Stimulated activated CD8-positive, alpha-beta memory T cell treated with anti-CD3 and anti-CD28 coated beads, Interleukin-15, amount 100 ng/mL, for 1 hour (primary cell): Measurements from ENCODE around the gene WDR26.
"Not testable (repeated sequence)": the region's sequence is repeated elsewhere in the genome, so short reads cannot be mapped to it uniquely, and the experiment has no call there.

Experiments
- DNase-seq: peaks from one replicate; pipeline ENCODE4 v3.0.0-alpha.2; 2020; ENCODE audit warnings: low read depth

Gene WDR26

GRCh38 chr1:224433701-224434672 is 610 bp downstream of the WDR26 start:
- no peak for DNase-seq

DNA sequence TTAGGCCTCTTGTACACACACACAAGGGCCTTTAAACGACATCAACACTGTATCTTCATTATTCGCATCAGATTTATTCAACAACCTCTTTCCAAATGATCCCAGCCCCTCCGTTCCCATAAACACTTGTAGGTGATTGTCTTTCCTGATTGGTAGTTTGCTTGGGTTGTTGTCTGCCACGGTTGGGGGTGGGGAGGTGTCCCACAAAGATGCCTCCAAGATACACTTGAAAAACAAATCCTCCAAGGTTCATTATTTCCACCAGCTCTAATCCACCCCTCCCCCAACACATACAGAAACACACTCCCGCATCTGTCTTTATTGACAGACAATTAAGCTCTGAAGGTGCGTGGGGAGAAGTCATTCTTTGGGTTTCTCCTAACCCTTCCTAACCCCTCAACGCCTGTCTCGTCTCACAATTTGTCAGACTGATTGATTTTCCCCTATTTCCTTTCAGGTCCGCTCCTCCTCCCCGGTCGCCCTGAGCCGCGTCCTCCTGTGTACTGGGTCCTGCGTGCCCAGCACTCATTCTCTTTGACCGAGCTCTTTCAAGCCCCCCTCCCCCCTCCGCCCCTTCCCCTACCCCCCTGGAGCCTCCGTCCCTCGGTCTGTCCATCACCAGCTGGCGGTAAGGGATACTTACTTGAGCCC is 1.4 kb downstream of the WDR26 start:
- DNase-seq: no peak

GRCh38 chr1:224432672-224433040 is 1.9 kb downstream of the WDR26 start:
- DNase-seq: no peak

DNA sequence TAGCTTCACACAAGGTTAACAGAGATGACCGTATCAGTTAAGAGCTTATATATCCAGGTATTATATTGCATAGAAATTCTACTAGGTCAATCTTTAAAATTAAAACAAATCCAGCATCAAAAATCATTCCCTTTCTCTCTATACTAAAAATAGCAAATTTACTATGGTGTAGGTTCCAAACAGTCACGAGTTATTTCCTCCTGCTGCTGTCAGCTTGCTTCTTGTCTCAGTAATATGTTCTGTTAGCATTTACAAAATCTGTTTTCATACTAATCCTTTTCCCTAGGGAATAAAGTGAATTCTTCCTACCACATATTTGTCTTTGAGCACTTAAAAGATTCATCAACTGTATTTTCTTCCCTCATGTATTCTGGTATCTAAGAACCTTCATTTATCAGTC is 2.5 kb downstream of the WDR26 start:
- DNase-seq: no peak

DNA sequence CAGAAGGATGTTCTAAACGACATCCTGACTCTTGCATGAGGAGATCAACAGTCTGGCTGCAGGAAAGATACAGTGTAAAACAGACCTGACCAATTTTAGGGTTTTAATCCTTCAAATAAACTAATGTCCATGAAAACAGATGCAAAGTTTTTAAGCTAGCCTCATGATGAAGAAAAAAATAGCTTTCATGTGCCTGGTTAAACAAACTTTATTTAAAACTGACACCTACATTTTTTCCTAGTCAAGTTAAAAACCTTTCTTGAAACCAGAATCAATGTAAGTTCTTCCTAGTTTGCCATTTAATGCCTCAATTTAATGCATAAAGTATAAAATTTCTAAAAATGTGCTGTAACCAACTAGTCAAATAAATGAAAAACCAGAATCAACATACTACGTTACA is 2.9 kb downstream of the WDR26 start:
- DNase-seq: no peak

DNA sequence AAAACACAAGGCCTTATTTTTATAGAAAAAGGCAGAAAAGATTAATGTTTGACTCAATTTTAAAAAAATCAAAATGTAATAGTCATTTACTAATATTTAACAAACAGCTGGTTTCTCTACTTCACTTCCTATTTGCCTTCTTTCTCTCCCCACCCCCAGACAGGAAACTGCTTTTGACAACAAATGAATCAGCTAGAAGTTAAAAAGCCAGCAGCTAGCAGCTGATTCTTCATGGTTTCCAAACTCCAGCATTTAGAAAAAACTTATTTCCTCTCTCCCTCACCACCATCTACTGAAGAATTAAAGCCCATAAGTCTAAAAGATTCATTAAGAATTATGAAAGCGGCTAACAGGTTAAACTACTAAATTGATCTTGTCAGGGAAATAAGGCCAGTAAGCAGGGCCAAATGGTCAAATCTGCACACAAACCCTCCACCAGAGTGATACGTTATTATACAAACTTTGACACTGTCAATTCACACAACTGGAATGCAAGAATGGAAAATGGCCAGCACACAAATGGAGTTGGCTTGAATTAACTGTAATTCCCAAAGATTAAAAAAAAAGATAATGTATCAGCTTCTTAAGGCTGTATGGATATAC is 4.0 kb downstream of the WDR26 start:
- no peak for DNase-seq

GRCh38 chr1:224429616-224430326 is 4.8 kb downstream of the WDR26 start:
- DNase-seq: no peak

- DNase-seq: not testable (repeated sequence)
Observed at GRCh38 chr1:224428713-224429112, 5.9 kb downstream of the WDR26 start.

DNA sequence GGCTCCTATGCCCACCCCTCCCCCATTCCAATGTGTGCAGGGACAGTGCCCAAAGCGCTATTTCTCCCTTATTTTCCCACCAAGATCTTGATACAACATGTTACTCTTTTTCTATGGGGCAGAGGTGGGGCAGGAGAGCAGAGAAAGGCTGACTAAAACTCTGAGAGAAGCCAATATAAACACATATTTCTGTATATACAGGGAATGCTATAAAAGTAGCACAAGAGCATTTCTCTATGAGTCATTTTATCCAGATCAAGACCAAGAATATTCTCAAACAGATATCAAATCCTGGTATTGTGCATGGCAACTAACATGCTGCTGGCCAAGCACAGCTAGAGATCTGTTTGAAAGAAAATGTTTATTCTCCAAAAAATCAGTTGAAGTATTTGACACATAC is 7.3 kb downstream of the WDR26 start:
- DNase-seq: no peak

GRCh38 chr1:224426869-224427268 is 7.7 kb downstream of the WDR26 start:
- DNase-seq: not testable (repeated sequence)

GRCh38 chr1:224425279-224425884 is 9.2 kb downstream of the WDR26 start:
- no peak for DNase-seq

- DNase-seq: no peak
Observed at GRCh38 chr1:224420106-224420505, 14.5 kb downstream of the WDR26 start.

DNA sequence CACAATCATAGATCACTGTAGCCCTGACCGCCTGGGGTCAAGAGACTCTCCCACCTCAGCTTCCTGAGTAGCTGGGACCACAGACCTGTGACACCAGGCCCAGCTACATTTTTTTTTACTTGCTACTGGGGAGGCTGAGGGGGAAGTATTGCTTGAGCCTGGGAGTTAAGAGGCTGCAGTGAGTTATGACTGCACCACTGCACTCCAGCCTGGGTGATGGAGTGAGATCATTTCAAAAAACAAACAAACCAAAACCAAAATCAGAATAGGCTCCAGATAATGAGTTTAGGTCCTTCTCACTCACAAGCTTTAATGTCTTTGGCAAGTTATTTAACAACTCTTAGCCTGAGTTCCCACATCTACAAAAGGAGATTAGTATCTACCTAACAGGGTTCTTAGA is 22.8 kb downstream of the WDR26 start:
- DNase-seq: no peak

DNA sequence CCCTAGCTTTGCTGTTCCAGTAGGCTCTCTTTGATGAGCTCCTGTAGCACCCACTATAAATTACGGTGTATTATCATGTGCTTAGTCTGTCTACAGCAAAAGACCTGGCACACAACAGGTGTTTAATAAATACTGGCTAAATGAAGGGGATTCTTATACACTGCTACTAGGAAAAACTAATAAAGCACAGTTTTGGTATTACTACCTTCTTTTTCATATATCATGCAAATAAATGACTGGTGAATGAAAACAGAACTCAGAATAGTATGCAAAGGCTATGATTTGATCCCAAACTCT is 26.4 kb downstream of the WDR26 start:
- no peak for DNase-seq

GRCh38 chr1:224407571-224408293 is 26.9 kb downstream of the WDR26 start:
- no peak for DNase-seq

DNA sequence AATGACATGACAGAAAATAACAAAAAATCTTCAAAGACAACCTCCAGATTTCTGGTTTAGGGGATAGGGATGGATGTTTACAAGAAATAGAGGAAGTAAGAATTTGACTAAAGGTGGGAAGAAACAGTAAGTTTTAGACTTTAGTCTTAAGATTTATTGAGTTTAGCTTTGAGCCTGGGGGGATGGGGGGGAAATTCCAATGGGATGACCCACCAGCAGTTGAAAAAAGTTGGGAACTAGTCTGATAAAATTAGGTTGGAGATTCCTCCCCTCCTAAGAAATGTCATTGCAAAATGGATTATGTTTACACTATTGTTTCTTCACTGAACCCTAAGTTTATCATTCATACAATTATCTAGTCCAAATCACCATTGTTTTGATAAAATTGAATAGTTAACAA is 28.4 kb downstream of the WDR26 start:
- DNase-seq: no peak

DNA sequence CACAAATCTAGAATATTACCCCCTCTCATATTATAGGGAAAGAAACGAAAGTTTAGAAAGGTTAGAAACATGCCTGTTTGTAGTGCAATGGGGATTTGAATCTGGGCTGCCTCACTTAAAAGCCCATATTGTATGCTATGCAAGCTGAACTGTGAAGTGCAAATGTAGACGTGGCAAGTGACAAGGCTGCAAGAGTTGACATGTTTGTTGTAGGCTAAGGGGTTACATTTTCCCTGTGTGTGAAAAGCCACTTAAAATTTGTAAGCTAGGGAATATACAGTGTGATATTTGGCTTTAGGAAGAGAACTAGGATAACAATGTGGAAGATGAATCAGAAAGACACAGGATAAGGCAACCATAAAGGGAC is 29.0 kb downstream of the WDR26 start:
- DNase-seq: no peak

- no peak for DNase-seq
Observed at GRCh38 chr1:224404916-224405603, 29.5 kb downstream of the WDR26 start.

- DNase-seq: no peak
Observed at GRCh38 chr1:224402472-224403036, 32.0 kb downstream of the WDR26 start.

DNA sequence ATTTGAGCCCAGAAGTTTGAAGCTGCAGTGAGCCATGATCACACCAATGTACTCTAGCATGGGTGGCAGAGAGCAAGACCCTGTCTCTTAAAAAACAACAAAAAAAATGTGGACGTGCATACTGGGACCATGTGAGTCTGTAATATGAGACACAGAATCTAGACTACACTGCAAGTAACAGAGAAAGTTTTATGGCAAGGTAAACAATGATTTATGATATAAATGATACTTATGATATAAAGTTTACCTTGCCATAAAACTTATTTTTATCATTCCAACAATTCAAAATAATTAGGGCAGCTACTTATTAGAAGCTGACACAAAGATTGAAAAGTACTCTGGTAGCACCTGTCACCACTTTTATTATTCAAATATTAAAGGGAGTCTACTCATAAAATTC is 34.7 kb downstream of the WDR26 start:
- no peak for DNase-seq

GRCh38 chr1:224393294-224393693 is 41.3 kb downstream of the WDR26 start:
- DNase-seq: no peak
